Thyroid gland (tissue), 4 donors: ENCODE measurements around the gene GIGYF2.

Experiments
- POLR2A ChIP-seq, 2 donors: fragments of 450-650 bp; IDR thresholded peaks; one replicate each; pipeline ENCODE4 v1.6.1; 2017; ENCODE audit warnings: antibody characterized with exemption in 2 of 2, mild to moderate bottlenecking in 2 of 2, moderate library complexity in 1 of 2
- TF ChIP-seq, protein P1 (sequence below), 6 experiments: fragments of 200-600 bp in 3 of 6; fragments of 450-650 bp in 3 of 6; sonication (generic) in 3 of 6; IDR thresholded peaks; one replicate each; pipeline ENCODE4 v1.5.1; 2016 to 2019; ENCODE audit warnings: antibody characterized with exemption in 6 of 6, mild to moderate bottlenecking in 2 of 6, inconsistent platforms in 1 of 6, moderate library complexity in 1 of 6

DNA sequence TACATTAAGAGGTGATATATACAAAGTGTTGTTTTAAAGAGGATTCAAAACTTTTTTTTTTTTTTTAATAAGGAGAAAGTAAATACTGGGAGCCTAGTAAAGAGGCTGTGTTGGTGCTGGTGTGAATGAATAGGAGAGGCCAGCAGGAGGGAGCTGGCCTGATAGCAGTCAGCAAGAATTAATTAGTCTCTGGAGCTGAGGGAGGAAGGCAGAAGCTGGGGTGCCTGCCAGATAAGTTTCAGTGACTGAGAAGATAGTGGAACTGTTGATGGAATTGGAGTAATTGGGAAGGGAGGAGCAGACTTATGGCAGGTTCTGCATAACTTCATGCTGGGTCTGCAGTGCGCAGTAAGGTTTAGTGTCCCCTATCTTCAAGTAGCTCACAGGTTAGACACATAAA lies 136.7 kb downstream of the GIGYF2 start:
- TF ChIP-seq, protein P1, sequence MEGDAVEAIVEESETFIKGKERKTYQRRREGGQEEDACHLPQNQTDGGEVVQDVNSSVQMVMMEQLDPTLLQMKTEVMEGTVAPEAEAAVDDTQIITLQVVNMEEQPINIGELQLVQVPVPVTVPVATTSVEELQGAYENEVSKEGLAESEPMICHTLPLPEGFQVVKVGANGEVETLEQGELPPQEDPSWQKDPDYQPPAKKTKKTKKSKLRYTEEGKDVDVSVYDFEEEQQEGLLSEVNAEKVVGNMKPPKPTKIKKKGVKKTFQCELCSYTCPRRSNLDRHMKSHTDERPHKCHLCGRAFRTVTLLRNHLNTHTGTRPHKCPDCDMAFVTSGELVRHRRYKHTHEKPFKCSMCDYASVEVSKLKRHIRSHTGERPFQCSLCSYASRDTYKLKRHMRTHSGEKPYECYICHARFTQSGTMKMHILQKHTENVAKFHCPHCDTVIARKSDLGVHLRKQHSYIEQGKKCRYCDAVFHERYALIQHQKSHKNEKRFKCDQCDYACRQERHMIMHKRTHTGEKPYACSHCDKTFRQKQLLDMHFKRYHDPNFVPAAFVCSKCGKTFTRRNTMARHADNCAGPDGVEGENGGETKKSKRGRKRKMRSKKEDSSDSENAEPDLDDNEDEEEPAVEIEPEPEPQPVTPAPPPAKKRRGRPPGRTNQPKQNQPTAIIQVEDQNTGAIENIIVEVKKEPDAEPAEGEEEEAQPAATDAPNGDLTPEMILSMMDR (IDR thresholded peaks at IDR 0.05), result no peak
- TF ChIP-seq POLR2A (IDR thresholded peaks at IDR 0.05), result no peak
